HG03342 (cell line): Measurements from ENCODE around the gene LTB4R.

ENCODE experiments used
- ATAC-seq: cut with Tn5 transposase; IDR thresholded peaks from one replicate; pipeline ENCODE4 v1.9.1; 2021; ENCODE audit warnings: mild to moderate bottlenecking, moderate library complexity; ENCODE audit not compliant: unreplicated experiment

Gene LTB4R

GRCh38 chr14:24277606-24278321, 33.5 kb upstream of the LTB4R start:
- ATAC-seq, result no peak

DNA sequence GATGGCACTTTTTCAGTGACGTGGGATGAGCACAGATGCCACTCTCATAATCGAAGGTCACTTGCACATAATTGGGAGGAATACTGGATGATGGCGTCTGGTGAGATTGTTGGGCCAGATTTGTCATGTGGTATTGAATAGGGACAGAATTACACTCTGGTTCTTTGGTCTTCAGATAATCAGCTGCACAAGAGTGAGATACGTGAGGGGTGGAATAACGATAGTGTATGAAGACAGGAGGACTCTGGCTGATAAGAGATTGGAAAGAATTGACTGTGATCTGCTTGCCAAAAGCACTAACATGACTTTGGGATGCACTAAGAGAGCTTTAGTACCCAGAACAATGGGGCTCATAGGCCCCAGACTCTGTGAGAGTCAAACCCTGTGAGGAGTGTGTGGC, 32.9 kb upstream of the LTB4R start:
- ATAC-seq, result no peak

GRCh38 chr14:24279301-24280186, 31.8 kb upstream of the LTB4R start:
- no peak for ATAC-seq

DNA sequence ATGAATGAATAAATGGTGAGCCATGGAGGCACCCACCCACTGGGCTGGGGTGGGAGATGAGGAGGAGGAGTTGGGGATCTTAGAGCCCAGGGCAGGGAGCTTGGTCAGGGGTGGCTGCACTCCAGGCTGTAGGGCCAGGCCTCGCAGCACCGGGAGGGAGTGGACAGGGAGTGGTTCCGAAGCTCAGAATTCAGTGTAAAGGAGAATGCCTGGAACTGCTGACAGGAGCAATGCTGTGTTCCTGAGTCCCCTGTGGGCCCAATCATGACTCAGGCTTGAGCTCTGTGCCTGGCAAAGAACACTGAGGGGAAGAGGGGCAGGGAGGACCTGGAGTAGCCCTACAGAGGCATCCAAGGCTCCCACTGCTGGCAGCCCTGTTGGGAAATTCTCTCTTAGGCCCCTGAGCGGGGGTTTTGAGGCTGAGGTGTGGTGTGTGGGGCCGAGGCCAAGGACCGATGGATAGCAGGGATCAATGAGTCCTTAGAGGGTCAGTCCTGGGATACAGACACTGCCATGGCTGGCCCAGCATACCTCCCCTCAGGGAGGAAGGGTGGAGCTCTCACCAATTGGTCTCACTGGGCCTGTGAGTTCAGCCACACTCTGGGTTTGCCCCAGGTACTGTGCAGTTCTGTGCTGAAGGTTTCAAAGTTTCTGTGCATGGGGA, 30.4 kb upstream of the LTB4R start:
- no peak for ATAC-seq

DNA sequence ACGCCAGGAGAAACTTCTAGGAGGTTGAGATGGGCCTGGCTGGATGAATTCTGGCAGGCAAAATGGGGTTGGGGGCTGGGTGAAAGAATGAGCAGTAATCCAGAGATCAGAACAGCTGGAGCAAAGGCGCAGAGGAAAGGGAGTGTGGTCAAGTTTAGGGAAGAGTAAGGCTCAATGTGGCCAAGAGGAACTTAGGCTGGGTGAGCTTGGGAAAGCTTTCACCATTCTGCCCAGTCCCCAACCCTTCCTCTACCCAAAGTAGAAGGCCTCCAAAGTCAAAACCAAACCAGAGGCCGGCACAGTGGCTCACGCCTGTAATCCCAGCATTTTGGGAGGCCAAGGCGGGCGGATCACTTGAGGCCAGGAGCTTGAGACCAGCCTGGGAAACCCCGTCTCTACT, 29.7 kb upstream of the LTB4R start:
- no peak for ATAC-seq

DNA sequence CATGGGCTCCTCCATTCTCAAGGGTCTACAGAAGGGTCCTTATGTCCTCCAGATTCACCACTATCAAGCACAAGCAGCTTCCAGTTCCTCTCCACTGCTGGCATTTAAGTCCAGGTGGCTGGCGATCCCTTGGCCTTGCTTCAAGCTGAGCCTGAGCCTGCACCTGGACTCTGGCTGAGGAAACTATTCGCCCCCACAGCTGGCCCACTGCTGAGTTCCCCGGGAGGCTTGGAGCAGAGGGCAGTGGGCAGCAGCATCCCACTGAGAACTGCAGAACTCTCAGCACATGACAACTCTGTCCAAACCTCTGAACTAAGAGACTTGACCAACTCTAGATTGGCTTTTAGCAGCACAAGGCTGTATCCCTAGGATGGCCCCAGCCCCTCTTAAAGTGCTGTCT, 28.6 kb upstream of the LTB4R start:
- ATAC-seq, result no peak

DNA sequence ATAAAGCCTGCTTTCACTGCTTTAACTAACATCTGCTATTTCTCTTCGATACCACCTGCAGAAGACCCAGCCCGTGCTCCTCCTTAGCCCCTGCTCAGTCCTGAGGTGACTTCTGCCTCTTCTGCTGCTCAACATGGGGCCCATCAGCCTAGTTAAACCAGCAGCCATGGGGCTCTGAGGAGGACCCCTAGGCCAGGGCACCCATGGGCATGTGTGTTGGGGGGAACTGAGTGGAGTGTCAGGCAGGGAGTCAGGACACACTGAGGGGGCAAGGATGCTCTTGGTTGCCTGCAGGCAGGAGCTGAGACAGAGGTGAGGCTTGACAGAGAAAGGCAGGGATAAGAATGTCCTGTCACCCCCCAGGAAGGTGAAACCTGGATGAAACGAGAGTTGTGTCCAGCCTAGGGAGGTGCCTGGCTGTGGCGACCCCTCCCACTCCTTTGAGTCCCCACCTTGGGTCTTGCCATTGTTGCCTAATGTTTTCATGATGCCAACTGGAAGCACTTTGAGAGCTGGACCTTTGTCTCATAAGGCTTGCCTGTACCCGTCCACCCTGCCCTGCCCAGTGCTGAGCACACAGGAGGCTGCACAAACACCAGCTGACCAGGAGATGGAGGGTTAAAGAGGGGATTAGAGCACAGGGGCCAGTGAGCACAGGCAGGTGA, 27.4 kb upstream of the LTB4R start:
- no peak for ATAC-seq

GRCh38 chr14:24284501-24285035, 26.7 kb upstream of the LTB4R start:
- ATAC-seq, result no peak

- no peak for ATAC-seq
These were observed 26.0 kb upstream of the LTB4R start for GRCh38 chr14:24285351-24285750.

- ATAC-seq, result no peak
These were observed 24.3 kb upstream of the LTB4R start for GRCh38 chr14:24286996-24287395.

GRCh38 chr14:24289649-24290280, 21.5 kb upstream of the LTB4R start:
- peak; percentile 81 for ATAC-seq

DNA sequence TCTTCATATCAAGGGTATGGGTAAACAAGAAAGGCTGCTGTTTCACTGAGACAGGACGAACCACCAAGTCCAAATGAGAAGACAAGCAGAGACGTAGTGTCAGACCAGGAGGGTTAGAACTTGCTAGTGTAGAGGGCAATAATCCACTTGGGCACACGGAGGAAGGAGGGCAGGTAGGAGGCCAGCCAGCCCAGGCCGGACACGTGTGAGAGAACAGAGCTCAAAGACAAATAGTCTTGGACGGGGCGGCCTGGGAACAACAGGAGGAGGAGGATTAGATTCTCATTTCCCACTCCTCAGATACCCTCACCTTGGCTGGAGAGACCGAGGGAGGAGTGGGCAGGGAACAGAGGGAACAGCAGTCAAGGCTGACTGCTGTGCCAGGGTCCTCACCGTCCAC, 20.6 kb upstream of the LTB4R start:
- no peak for ATAC-seq

DNA sequence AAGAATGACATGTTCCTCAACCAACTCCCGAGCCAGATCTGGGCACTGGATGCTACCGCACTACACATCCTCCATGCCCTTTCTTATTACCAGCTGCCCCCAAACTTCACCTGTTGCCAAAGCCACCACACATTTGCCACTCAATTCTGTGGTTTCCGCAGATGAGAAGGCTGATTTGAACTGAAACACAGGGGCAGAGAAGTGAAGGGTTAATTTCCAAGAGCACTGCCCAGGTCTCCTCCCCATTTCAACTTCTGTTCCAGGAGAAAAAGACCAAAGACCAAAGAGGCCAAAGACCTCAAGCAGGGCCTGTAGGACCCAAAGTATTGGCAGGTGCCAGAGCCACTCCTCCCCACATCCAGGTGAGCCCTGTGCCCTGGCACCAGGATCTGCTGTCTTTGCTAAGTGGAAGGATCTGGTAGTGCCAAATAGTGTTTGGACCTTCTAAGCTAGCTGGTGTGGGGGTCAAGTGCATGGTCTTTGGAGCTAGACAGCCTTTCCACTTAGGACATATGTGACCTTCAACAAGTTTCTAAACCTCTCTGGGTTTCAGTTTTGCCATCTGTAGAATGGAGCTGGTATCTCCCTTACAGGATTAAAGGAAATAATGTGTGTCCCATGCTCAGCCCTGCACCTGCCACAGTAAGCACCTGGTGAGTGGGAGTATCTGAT, 19.7 kb upstream of the LTB4R start:
- no peak for ATAC-seq

DNA sequence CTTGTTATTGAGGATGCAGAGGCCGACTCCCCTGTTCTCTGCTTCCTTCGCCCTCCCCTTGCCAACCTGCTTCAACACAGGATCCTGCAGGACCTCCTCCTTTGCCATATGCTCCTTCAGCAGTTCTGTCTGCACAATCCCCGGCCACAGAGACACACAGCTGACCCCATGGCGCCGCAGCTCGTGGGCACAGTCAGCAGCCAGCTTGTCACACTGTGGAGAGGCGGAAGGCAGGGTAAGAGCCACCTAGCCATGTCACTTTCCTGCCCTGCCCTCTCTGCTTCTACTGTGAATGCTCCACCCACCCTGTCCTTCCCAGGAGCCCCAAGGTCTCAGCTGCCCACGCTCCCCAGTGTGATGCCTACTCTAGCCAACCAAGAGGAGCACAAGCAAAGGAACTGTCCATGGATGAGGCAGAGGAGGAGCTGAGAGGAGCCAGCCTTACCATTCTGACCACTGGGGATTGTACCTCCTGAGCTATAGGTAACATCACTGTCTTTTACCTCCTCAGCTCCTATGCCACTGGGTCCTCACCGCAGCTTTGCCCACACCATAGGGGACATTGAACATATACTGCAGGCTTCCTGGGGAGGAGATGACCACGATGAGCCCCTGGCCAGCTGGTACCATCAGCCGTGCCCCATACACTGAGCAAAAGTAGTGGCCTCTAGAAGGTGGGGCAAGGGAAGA, 19.0 kb upstream of the LTB4R start:
- ATAC-seq, result no peak

- ATAC-seq, result no peak
These were observed 17.8 kb upstream of the LTB4R start for GRCh38 chr14:24293525-24293924.

GRCh38 chr14:24296341-24297157, 14.8 kb upstream of the LTB4R start:
- ATAC-seq, result peak; percentile 51

GRCh38 chr14:24297190-24297964, 13.9 kb upstream of the LTB4R start:
- ATAC-seq, result peak; percentile 22

GRCh38 chr14:24298892-24299254, 12.4 kb upstream of the LTB4R start:
- ATAC-seq, result no peak
